ENCODE data around the gene SRP14. TPM values are rescaled to one million over a fixed set of nuclear protein-coding genes. Genes with fewer than 3 reads are reported as not detected.

The SRP14 gene
- total and polyA plus RNA-seq, 11 donors, result 189 to 702 (median 237) TPM

GRCh38 chr15:40072216-40072990 lies 33.4 kb upstream of the SRP14 start:
- Histone ChIP-seq H3K9me3 (no peaks in the 10 kb centered on the region), H3K27ac (peak overlapping the region in 5 of 12 donors; percentile 21 to 62 (median 35)), H3K4me3 (peak overlapping the region in 4 of 12 donors; percentile 13 to 37 (median 25)), H3K36me3 (no peaks in the 10 kb centered on the region), H3K4me1 (peaks cover 0 to 36% (median 23%) of the 10 kb centered on the region in 12 donors), H3K27me3 (no peaks in the 10 kb centered on the region)
- ATAC-seq (peak in 1 of 4 donors; percentile 37), DNase-seq (peak in 4 of 5 donors; percentile 51 to 67 (median 56))
- 47 to 62% (median 57%) methylated on average over 34 of the region's 34 CpGs for WGBS, 4 donors
- TF ChIP-seq, protein P1, sequence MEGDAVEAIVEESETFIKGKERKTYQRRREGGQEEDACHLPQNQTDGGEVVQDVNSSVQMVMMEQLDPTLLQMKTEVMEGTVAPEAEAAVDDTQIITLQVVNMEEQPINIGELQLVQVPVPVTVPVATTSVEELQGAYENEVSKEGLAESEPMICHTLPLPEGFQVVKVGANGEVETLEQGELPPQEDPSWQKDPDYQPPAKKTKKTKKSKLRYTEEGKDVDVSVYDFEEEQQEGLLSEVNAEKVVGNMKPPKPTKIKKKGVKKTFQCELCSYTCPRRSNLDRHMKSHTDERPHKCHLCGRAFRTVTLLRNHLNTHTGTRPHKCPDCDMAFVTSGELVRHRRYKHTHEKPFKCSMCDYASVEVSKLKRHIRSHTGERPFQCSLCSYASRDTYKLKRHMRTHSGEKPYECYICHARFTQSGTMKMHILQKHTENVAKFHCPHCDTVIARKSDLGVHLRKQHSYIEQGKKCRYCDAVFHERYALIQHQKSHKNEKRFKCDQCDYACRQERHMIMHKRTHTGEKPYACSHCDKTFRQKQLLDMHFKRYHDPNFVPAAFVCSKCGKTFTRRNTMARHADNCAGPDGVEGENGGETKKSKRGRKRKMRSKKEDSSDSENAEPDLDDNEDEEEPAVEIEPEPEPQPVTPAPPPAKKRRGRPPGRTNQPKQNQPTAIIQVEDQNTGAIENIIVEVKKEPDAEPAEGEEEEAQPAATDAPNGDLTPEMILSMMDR (IDR thresholded peaks at IDR 0.05), result peak in 2 of 12 donors; percentile 20 to 27
- no peak for TF ChIP-seq POLR2A (IDR thresholded peaks at IDR 0.05)
- intact Hi-C loops (cut with DNase I), result loop anchor here in 1 of 10 donors (5.0 kb wide), 1 partner anchor 35 kb away; the partner anchor contains the start of gene BMF

- 96 to 100% (median 97%) methylated on average over 8 of the region's 8 CpGs for WGBS, 4 donors
- intact Hi-C loops (cut with DNase I), result loop anchor here in 1 of 10 donors (5.0 kb wide), 1 partner anchor 37 kb away; the partner anchor contains the start of gene BMF
Measured at GRCh38 chr15:40070608-40071218, 31.7 kb upstream of the SRP14 start.

DNA sequence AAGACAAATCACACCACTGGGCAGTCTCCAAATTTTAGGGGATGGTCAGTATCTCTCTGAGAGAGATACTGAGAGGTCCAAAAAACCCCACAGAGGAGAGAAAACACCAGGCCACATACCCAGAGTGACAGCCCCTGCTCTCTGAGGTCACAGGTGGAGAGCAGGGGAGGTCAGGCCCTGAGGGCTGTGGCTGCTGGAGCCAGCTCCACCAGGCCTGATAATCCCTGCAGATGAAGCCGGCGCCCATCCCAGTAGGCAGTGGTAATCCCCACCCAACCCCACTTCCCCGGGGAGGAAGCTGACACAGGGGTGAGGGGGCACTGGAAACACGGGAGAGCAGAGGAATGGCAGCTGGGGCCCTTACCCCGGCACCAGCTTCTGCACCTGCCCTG lies 31.2 kb upstream of the SRP14 start:
- ATAC-seq (no peak), DNase-seq (no peak)
- no peaks in the 10 kb centered on the region for H3K9me3 ChIP-seq
- peak overlapping the region in 6 of 12 donors; percentile 36 to 87 (median 70) for H3K27ac ChIP-seq
- no peak overlapping the region for H3K4me3 ChIP-seq
- H3K36me3 ChIP-seq, result peaks cover 0 to 7% (median 0%) of the 10 kb centered on the region in 9 donors
- no peaks in the 10 kb centered on the region for H3K27me3 ChIP-seq
- peaks cover 0 to 36% (median 22%) of the 10 kb centered on the region in 12 donors for H3K4me1 ChIP-seq
- no peak for TF ChIP-seq POLR2A (IDR thresholded peaks at IDR 0.05)
- TF ChIP-seq, protein P1 (IDR thresholded peaks at IDR 0.05), result no peak
- 69 to 87% (median 72%) methylated on average over 5 of the region's 5 CpGs for WGBS, 4 donors
- intact Hi-C loops (cut with DNase I), result loop anchor here in 1 of 10 donors (5.0 kb wide), 1 partner anchor 37 kb away; the partner anchor contains the start of gene BMF

More at GRCh38 chr15:40070608-40071218, 31.7 kb upstream of the SRP14 start:
- ATAC-seq, result no peak
- H3K36me3 ChIP-seq, result peaks cover 0 to 5% (median 0%) of the 10 kb centered on the region in 9 donors
- H3K4me1 ChIP-seq, result peaks cover 0 to 36% (median 22%) of the 10 kb centered on the region in 12 donors
- no peak for DNase-seq
- no peaks in the 10 kb centered on the region for H3K9me3 ChIP-seq
- no peak overlapping the region for H3K4me3 ChIP-seq
- no peak for TF ChIP-seq POLR2A (IDR thresholded peaks at IDR 0.05)
- TF ChIP-seq, protein P1 (IDR thresholded peaks at IDR 0.05), result no peak
- H3K27ac ChIP-seq, result peak overlapping the region in 1 of 12 donors; percentile 36
- H3K27me3 ChIP-seq, result no peaks in the 10 kb centered on the region

Measured in heart left ventricle (tissue), 16 donors.